Large intestine (tissue), 1 donor: ENCODE results near the gene MXD1. TPM values are rescaled to one million over a fixed set of nuclear protein-coding genes. Genes with fewer than 3 reads are reported as not detected.

Experiments used
- polyA plus RNA-seq: library from polyadenylated mRNA; unstranded; fragments of 120-200 nt; gene quantifications from one replicate; pipeline ENCODE4 v1.2.1, GENCODE V29; 2013

Gene MXD1
- polyA plus RNA-seq, 1 donor, result 40.4 TPM

Other genes starting within 250 kb of the MXD1 start
- gene ANXA4, start 173.0 kb upstream of the MXD1 start, polyA plus RNA-seq, result 540 TPM
- 30.9 TPM for gene GMCL1, start 85.4 kb upstream of the MXD1 start, polyA plus RNA-seq
- 47.7 TPM for gene SNRNP27, start 21.2 kb upstream of the MXD1 start, polyA plus RNA-seq
- 1.5 TPM for gene ASPRV1, start 46.5 kb downstream of the MXD1 start, polyA plus RNA-seq
- 298 TPM for gene PCBP1, start 172.4 kb downstream of the MXD1 start, polyA plus RNA-seq